Glutamatergic neuron (in vitro differentiated cells): ENCODE measurements around the gene GJC2. TPM values are rescaled to one million over a fixed set of nuclear protein-coding genes. Genes with fewer than 3 reads are reported as not detected.

Source experiments
- DNase-seq: peaks from one replicate; pipeline ENCODE4 v3.0.0; 2022
- H3K27ac Mint-ChIP-seq: one replicate; pipeline ENCODE4 v1.8.0; 2020; ENCODE audit warnings: mild to moderate bottlenecking, mixed read lengths, inconsistent platforms; ENCODE audit not compliant: unreplicated experiment
- H3K27me3 Mint-ChIP-seq: one replicate; pipeline ENCODE4 v1.8.0; 2020; ENCODE audit warnings: mild to moderate bottlenecking, moderate library complexity, mixed read lengths, inconsistent platforms; ENCODE audit not compliant: unreplicated experiment
- H3K36me3 Mint-ChIP-seq: one replicate; pipeline ENCODE4 v1.8.0; 2020; ENCODE audit warnings: mild to moderate bottlenecking, mixed read lengths, inconsistent platforms; ENCODE audit not compliant: unreplicated experiment
- H3K4me1 Mint-ChIP-seq: one replicate; pipeline ENCODE4 v1.8.0; 2020; ENCODE audit warnings: mild to moderate bottlenecking, low read depth, mixed read lengths, inconsistent platforms; ENCODE audit not compliant: unreplicated experiment
- H3K4me3 Mint-ChIP-seq: one replicate; pipeline ENCODE4 v1.8.0; 2020; ENCODE audit warnings: mild to moderate bottlenecking, mixed read lengths, inconsistent platforms; ENCODE audit not compliant: unreplicated experiment
- H3K9me3 Mint-ChIP-seq: one replicate; pipeline ENCODE4 v1.8.0; 2020; ENCODE audit warnings: mild to moderate bottlenecking, moderate library complexity, mixed read lengths, inconsistent platforms; ENCODE audit not compliant: unreplicated experiment
- total RNA-seq: library from RNA; stranded (reverse); fragmentation: NEBNext Ultra II Directional; extraction: Animal tissue kit (Norgen Biotek cat#: 25700); gene quantifications from one replicate; pipeline ENCODE4 v1.2.1, GENCODE V29; 2021; ENCODE audit not compliant: unreplicated experiment
- TF ChIP-seq, protein P1 (sequence below): fragments of 200-600 bp; sonication (generic); IDR thresholded peaks from one replicate; pipeline ENCODE4 v1.5.0; 2021; ENCODE audit not compliant: partially characterized antibody, unreplicated experiment

GJC2 gene
- total RNA-seq, 1 donor from 2014 or later = 3.0 TPM

DNA sequence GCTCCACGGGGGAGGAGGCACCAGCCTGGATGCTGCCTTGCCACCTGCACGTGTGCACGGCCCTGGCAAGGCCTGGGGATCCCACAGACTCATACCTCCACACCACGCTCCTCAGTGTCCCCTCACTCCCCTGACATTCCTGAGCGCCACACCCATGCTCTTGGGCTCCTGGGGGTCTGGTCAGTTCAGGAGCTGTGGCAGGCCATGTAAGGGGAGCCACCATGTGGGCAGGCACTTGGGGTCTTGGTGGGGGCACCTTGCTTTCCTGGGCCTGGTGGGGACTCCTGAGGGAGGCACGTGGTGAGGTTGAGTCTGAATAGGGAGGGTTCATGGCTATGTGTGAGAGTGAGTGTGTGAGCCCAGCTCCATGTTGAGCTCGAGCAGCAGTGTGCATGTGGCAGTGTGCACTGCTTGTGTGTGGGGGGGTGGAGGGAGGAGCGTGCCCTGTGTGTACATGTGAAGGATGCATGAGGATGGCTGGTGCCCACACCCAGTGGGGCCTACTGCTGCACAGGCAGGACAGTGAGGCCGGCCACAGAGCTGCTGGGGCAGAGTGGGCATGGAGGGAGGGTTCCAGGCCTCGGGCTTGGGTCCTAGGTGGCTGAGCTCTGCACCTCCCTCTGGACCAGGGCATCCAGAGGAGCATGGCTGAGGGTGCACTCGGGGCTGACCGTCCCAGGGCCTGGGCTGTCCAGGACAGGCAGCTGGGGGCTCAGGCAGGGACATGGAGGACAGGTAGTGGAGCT, 1.6 kb downstream of the GJC2 start:
- H3K36me3 Mint-ChIP-seq = no peaks in the 10 kb centered on the region
- peaks cover 5% of the 10 kb centered on the region for H3K27me3 Mint-ChIP-seq
- H3K9me3 Mint-ChIP-seq = no peaks in the 10 kb centered on the region
- no peak overlapping the region for H3K27ac Mint-ChIP-seq
- H3K4me3 Mint-ChIP-seq = no peak overlapping the region
- DNase-seq = no peak
- no peaks in the 10 kb centered on the region for H3K4me1 Mint-ChIP-seq
- TF ChIP-seq, protein P1, sequence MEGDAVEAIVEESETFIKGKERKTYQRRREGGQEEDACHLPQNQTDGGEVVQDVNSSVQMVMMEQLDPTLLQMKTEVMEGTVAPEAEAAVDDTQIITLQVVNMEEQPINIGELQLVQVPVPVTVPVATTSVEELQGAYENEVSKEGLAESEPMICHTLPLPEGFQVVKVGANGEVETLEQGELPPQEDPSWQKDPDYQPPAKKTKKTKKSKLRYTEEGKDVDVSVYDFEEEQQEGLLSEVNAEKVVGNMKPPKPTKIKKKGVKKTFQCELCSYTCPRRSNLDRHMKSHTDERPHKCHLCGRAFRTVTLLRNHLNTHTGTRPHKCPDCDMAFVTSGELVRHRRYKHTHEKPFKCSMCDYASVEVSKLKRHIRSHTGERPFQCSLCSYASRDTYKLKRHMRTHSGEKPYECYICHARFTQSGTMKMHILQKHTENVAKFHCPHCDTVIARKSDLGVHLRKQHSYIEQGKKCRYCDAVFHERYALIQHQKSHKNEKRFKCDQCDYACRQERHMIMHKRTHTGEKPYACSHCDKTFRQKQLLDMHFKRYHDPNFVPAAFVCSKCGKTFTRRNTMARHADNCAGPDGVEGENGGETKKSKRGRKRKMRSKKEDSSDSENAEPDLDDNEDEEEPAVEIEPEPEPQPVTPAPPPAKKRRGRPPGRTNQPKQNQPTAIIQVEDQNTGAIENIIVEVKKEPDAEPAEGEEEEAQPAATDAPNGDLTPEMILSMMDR = no peak

DNA sequence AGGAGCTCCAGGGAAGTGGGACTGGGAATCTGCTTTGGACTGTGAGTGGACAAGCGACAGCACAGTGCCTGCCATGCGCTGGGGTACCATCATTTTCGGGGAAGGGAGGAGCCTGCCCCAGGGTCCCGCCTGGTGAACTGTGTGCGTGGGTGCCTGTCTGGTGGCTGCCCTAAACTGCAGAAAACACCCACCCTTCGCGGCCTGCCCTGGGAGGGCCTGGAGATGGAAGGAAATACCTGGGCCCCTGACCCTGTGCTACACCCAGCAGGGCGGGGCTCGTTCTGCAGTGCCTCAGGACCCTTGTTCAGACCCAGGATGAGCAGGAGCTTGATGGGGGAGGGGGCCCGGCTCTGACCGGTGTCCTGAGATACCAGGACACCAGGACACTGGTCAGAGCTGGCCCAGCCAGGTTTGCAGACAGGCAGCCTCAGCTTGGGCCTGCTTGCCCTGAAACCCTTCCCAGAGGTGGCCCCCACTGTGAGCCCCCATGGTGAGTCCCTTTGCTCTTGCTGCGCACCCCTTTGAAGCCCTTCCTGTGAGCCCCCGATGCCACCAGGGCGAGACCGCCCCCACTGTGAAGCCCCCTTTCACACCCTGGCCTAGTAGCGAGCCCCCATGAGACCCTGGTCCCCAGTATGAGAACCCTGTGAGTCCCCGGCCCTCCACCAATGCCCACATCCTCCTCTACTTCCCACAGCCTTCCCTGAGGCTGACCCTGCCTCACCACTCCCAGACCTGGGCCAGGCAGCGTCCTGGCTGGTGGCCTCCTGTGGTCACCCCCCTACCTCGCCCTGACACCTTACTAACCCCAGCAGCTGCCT, 2.6 kb downstream of the GJC2 start:
- Mint-ChIP-seq H3K4me1 (no peaks in the 10 kb centered on the region), H3K27me3 (peaks cover 5% of the 10 kb centered on the region), H3K36me3 (no peaks in the 10 kb centered on the region), H3K4me3 (no peak overlapping the region), H3K9me3 (no peaks in the 10 kb centered on the region), H3K27ac (no peak overlapping the region)
- TF ChIP-seq, protein P1 = no peak
- no peak for DNase-seq

DNA sequence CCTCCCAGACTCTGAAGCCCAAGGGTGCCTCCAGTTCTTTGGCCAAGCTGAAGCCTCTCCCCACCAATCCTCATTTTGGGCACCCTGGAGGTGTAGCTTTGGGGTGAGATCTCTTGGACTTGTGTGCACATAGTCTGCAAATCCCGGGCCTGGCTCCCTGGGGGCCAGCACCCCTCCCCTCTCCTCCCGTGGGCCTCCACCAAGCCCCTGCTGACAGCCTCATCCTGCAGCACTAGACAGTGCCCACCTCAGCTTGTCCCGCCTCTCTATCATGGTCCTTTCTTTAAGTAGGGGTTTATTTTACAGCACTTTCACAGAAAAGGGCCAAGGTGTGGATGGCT, 3.2 kb downstream of the GJC2 start:
- H3K4me1 Mint-ChIP-seq = no peaks in the 10 kb centered on the region
- no peaks in the 10 kb centered on the region for H3K9me3 Mint-ChIP-seq
- H3K27ac Mint-ChIP-seq = no peak overlapping the region
- peaks cover 5% of the 10 kb centered on the region for H3K27me3 Mint-ChIP-seq
- no peak for DNase-seq
- H3K36me3 Mint-ChIP-seq = no peaks in the 10 kb centered on the region
- TF ChIP-seq, protein P1 = no peak
- H3K4me3 Mint-ChIP-seq = no peak overlapping the region

DNA sequence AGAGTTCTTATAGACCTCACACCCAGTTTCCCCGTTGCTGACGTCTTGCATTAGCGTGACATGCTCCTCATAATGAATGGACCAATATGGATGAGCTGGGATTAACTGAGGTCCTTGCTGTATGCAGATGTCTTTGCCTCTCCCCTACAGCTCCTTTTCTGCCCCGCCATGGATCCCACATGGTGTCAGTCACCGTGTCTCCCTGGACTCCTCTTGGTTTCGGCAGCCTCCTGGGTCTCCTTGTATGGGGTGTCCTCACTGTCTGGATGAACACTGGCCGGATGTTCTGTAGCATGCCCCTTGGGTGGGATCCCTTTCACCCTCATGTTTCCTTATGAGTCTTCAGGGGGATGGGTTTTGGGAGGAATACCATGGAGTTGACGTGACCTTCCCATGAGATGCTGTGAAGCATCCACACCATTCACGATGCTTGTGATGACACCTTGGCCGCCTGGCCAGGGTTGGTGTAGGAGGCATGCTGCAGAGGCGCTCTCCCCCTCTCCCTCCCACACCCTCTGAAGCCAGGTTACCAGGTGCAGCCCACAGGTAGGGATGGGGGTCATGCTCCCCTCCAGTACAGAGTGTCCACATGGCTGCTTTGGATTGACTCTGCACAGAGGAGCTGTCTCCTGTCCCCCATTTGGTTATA, 4.4 kb downstream of the GJC2 start:
- peaks cover 5% of the 10 kb centered on the region for H3K27me3 Mint-ChIP-seq
- H3K4me1 Mint-ChIP-seq = no peaks in the 10 kb centered on the region
- DNase-seq = no peak
- no peak overlapping the region for H3K27ac Mint-ChIP-seq
- no peaks in the 10 kb centered on the region for H3K9me3 Mint-ChIP-seq
- H3K36me3 Mint-ChIP-seq = no peaks in the 10 kb centered on the region
- H3K4me3 Mint-ChIP-seq = no peak overlapping the region
- TF ChIP-seq, protein P1 = no peak
